Stimulated activated CD8-positive, alpha-beta memory T cell treated with anti-CD3 and anti-CD28 coated beads, Interleukin-2, amount 100 ng/mL, for 1 hour (primary cell): ENCODE data around the gene KLK14.

ENCODE experiments used
- DNase-seq, 2 donors: peaks; one replicate each; pipeline ENCODE4 v3.0.0-alpha.2; 2020; ENCODE audit warnings: low read depth in 2 of 2

The KLK14 gene

DNA sequence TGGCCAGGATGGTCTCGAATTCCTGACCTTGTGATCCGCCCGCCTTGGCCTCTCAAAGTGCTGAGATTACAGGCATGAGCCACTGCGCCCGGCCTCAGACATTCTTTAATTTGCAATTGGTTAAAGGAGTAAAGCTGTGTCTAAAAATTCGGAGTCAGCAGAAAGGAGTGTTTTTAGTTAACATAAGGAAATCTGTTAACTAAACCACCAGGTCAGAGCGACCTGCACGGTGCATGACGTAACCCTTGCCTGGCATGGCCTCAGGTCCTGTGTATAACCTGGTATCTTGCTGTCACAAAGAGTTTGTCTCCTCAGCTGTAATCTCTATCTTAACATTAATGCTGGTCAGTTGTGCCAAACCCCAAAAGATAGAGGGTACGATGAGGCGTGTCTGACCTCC is 38.4 kb downstream of the KLK14 start:
- DNase-seq: no peak

DNA sequence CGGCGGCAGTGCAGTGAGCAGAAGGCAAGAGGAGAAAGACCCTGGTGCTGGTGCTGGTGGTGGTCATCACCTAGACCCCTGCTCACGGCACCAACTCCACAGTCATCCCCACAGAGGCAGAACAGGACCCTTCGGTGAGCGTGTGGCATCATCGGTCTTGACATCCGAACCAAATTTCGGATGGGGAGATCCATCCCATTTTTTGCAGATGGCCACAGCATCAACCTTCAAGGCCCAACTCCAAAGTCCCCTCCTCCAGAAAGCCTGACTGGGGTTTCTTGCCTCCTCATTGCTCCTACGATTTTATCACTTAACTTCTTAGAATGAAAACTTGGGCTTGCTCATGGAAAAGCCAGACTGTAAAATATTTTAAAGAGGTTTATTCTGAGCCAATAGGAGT is 39.2 kb downstream of the KLK14 start:
- DNase-seq: no peak

DNA sequence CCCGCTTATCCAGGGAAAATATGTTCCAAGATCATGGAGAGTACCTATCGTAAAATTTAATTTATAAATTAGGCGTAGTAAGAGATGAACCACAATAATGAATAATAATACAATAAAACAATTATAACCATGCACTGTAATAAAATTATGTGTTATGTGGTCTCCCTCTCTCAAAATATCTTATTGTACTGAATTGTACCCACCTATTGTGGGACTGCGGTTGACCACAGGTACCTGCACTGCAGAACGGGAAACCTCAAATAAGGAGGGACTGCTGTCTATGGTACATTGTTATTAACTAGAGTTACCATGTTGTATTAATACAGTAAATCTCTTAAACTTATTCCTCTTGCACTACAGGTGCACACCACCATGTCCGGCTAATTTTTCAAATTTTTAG is 42.5 kb downstream of the KLK14 start:
- DNase-seq: no peak

DNA sequence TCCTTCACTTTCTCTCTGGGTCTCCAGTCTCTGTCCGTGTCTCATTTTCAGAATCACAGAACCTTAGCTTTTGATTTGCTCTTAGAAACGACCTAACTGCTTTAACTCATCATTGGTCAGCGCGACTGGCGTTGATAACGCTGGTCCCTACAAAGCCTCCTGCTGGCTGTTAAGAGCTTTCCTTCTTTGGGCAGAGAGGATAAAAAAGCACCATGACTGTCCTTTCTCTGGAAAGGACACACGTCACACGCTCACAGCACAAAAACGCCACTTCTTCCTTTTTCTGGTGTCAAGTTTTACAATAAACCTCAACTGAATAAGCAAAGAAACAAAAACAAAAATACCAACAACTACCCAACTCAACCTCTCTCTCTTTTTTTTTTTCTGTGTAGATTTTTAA is 46.2 kb downstream of the KLK14 start:
- no peak for DNase-seq

DNA sequence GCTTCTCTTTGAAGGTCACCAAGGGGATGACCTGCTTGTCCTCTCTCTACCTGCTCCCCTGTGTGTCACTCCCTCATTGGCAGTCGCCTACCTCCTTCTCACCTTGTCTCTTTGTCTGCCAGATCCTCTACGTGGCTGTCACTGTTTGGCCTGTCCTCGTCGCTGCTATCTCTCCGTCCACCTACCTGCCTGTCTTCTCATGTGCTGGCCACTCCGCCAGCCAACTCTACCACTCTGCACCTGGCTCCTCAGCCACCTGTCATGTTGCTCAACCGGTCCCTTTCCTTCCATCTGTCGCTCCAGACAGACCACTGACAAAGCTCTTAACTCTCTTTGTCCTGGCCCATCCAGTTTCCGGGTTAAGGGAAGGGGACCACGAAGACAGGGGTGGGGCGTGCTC is 48.0 kb downstream of the KLK14 start, which contains the start of gene KLK12:
KLK12 (minus strand) TSS at position 299 of the 400 bp plus-strand sequence. CDS start 381 bp downstream, outside the sequence.
- DNase-seq: no peak

DNA sequence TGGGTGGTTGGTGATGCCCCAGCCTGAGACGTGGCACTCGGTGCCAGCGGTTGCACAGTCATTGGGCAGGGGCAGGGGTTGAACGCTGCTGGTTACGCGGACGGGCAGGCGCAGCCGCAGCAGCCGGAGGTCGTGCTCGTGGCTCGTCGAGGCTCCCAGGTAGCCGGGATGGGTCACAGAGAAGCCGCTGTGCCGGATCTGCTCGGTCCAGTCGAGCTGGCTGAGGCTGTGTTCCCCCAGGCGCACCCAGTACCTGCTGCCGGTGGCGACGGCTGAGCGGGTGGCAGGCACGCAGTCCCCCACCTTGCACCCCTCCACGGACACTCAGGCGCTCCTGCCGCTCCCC is 50.8 kb downstream of the KLK14 start:
- no peak for DNase-seq

DNA sequence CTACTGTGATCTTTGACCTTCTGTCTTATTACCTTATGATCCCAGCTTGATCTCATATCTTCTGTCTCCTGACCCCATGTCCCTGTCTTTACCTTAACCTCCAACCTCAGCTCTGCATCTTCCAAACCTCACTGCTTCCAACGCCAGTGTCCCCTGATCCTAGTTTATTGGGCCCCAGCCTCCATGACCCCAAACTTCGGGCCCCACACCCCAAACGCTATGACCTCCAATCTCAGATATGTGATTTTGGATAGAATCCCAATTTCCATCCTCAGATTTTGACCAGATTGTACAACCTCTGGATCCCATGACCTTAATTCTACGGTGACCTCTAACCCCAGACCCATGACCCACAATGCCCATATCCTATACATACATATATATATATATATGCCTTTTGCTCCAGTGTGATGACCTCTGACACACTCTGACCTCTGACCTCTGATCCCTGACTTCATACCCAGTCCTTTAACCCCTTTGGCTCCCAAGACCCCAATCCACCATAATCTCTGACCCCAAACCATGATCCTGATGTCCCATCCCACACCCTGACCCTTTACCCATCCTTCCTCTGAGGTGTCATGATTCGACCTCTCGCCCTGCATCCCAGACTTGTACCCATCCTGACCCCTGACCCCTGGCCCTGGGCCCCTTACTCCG is 51.3 kb downstream of the KLK14 start:
- DNase-seq: no peak

DNA sequence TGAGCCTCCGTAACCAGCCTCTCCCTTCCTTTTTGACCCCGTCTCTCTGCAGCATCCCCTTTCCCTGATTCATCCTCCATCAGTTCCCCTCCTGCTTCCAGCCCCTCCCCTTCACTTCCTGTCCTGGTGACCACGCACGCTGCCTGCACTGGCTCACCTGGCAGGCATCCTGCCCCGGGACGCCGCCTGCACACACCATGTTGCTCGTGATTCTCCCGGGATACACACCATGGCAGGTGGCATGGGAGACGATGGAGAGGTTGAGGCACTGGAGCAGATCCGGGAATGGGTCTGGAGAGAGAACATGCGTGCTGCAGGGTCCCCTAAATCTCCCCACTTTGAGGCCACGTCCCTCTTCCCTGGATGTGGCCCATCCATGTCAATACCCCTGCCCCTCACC is 52.1 kb downstream of the KLK14 start:
- no peak for DNase-seq

DNA sequence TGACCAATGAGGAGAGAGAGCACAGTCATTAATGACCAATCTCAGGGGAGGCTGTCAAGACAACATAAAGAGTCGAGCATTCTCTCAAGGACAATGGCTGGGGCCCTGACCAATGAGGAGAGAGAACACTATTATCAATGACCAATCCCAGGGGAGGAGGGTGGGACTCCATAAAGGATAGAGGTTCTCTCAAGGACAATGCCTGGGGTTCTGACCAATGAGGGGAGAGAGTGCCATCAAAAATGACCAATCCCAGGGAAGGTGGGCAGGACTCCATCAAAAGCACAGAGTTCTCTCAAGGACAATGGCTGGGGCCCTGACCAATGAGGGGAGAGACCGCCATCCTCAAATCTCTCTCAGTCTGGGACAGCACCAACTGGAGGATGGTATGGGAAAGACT is 53.0 kb downstream of the KLK14 start:
- no peak for DNase-seq
